Measurements from ENCODE around the gene ARHGAP40. TPM values are rescaled to one million over a fixed set of nuclear protein-coding genes. Genes with fewer than 3 reads are reported as not detected.

ARHGAP40 gene
- total and polyA plus RNA-seq, 2 of the 13 experiments (the other 11 are each of a cell fraction or from before 2014, with no cell fraction given) = 0.75 to 2.1 TPM

- TF ChIP-seq HIC2 (CRISPR knock-in tag; IDR thresholded peaks at IDR 0.05; ENCODE audit: low read depth) = peak; percentile 56; the same call in 1 of the 2 replicates
- no peak for TF ChIP-seq ZBTB43 (CRISPR knock-in tag; conservative IDR thresholded peaks at IDR 0.05)
- TF ChIP-seq ZNF33B (CRISPR knock-in tag; IDR thresholded peaks at IDR 0.05) = no peak
- TF ChIP-seq LCORL (IDR thresholded peaks at IDR 0.05) = no peak
- no peak for TF ChIP-seq LCORL (CRISPR knock-in tag; IDR thresholded peaks at IDR 0.05)
- TF ChIP-seq HNRNPL (IDR thresholded peaks at IDR 0.05; ENCODE audit: low read depth, low read length) = peak; percentile 85; the same call in 1 of the 2 replicates
- TF ChIP-seq PITX1 (CRISPR knock-in tag; IDR thresholded peaks at IDR 0.05) = 0 out of 2 replicates have a peak, but pooled peaks have one; percentile 4
- TF ChIP-seq SNAPC2 (CRISPR knock-in tag; IDR thresholded peaks at IDR 0.05) = no peak
- no peak for TF ChIP-seq HMG20B (CRISPR knock-in tag; conservative IDR thresholded peaks at IDR 0.05)
- TF ChIP-seq RELA (CRISPR knock-in tag; IDR thresholded peaks at IDR 0.05) = no peak
- peak; percentile 57 for TF ChIP-seq MAX (IDR thresholded peaks at IDR 0.05)
- TF ChIP-seq FOXJ3 (CRISPR knock-in tag; IDR thresholded peaks at IDR 0.05; ENCODE audit: borderline replicate concordance) = no peak
- no peak for TF ChIP-seq SNAPC5 (CRISPR knock-in tag; IDR thresholded peaks at IDR 0.05; ENCODE audit: borderline replicate concordance)
- no peak for TF ChIP-seq ZNF770 (CRISPR knock-in tag; IDR thresholded peaks at IDR 0.05)
- TF ChIP-seq ZNF12 (CRISPR knock-in tag; IDR thresholded peaks at IDR 0.05) = no peak
- no peak for TF ChIP-seq PLSCR1 (CRISPR knock-in tag; IDR thresholded peaks at IDR 0.05; ENCODE audit: borderline replicate concordance)
- no peak for TF ChIP-seq SSRP1 (CRISPR knock-in tag; IDR thresholded peaks at IDR 0.05)
- no peak for TF ChIP-seq DR1 (CRISPR knock-in tag; IDR thresholded peaks at IDR 0.05)
- peak; percentile 81 for TF ChIP-seq RBM22 (optimal IDR thresholded peaks at IDR 0.05; ENCODE audit: low read length)
- TF ChIP-seq PLRG1 (conservative IDR thresholded peaks at IDR 0.05) = no peak
- TF ChIP-seq ZC3H13 (CRISPR knock-in tag; IDR thresholded peaks at IDR 0.05) = no peak
- no peak for TF ChIP-seq BCL3 (CRISPR knock-in tag; IDR thresholded peaks at IDR 0.05)
These were observed 20.6 kb upstream of the ARHGAP40 start, which contains the start of gene ADIG (continued) for GRCh38 chr20:38581013-38581412.
